ENCODE data around the gene CAMK2B.

The CAMK2B gene

GRCh38 chr7:44325201-44325671 is at the start of gene CAMK2B:
TSS of gene CAMK2B (minus strand) at chr7:44325594. CDS start at chr7:44325421, 173 bp downstream.
- DNase-seq (ENCODE audit: low spot score): no peak

- no peak for DNase-seq (ENCODE audit: low spot score)
Observed at GRCh38 chr7:44374007-44374763, 48.8 kb upstream of the CAMK2B start.

GRCh38 chr7:44373418-44373740 is 48.0 kb upstream of the CAMK2B start:
- DNase-seq (ENCODE audit: low spot score): no peak

DNA sequence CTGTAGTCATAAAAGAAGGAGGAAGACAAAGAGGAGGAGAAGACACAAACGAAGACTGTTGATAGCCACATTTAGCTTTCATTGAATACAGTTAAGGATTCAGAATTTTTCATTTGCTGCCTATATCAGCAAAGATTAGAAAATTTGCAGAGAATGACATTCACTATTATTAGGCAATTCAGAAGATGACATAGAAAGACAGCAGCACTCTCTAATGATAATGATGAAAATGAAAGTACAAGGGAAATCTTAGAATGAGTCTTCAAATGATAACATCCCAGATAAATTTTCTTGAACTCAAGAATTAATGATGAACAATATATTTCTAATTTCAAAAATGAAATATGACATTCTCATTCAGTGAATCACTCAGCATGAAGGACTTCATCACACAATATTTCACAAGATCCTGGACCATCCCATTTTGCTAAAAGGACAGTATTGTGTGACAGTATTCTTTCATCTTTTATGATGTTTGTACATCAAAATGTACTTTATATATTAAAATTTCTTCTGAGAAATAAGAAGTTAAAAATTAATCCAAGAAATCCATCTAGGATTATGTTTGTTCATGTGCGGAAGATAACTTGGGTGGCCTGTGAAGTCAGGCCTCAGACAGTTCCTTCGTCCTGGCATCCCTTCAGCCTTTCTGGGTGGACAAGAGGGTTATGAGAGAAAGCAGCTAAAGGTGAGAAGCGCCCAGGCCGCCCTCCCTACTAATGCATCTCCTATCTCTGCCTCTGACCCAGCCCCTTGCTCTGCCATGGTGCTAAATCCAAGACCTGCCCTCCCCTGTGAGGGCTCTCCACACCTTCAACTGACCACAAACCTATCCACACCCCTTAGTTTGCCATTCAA is 47.4 kb upstream of the CAMK2B start:
- DNase-seq (ENCODE audit: low spot score): no peak

- no peak for DNase-seq (ENCODE audit: low spot score)
Observed at GRCh38 chr7:44368885-44369284, 43.5 kb upstream of the CAMK2B start.

GRCh38 chr7:44368455-44368854 is 43.1 kb upstream of the CAMK2B start:
- no peak for DNase-seq (ENCODE audit: low spot score)

DNA sequence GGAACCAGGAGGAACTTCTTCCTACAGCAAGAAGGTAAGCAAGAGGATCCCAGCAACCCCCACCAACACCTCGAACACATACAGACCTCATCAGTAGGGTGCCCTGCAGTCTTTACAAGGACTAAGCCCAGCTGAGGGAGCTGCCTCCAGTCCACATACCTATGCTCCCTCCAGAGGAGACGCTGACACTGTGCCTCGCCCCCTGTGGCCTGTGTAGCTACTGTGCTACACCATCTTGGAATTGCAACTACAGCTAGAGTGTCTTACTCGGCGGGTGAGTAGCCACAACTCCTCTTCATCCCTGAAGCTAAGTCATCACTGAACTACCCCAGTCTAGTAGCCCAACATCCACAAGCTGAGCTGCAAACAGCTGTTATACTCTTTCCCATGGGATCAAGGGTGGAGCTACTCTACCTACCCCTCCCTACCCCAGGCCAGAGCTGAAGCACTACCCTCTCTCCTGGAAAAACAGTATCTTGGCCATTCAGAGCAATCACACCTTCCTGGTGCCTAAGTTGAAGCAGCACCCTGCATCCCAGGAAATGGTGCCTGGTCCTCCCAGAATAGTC is 42.2 kb upstream of the CAMK2B start:
- no peak for DNase-seq (ENCODE audit: low spot score)

DNA sequence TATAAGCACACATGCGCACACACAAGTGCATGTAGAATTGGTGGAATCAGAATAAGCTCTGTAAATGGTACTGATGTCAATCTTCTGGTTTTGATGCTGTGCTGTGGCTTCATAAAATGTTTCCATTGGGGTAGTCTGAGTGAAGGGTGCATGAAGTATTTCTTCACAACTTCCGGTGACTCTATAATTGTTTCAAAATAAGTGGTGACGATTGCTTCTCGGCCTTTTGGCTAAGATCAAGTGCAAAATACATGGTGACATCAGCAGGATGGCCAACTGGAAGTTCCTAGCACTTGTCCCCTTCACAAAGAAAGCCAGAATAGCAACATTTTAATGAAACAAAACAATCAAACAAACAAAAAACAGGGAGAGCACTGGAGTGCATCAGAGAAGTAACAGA is 41.6 kb upstream of the CAMK2B start:
- DNase-seq (ENCODE audit: low spot score): no peak

DNA sequence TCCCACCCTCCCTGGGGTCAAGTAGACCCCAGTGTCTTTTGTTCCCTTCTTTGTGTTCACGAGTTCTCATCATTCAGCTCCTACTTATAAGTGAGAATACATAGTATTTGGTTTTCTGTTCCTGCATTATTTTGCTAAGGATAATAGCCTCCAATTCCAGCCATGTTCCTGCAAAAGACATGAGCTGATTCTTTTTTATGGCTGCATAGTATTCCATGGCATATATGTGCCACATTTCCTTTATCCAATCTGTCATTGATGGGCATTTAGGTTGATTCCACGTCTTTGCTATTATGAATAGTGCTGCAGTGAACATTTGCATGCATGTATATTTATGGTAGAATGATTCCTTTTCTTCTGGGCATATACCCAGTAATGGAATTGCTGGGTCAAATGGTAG is 28.3 kb upstream of the CAMK2B start:
- DNase-seq (ENCODE audit: low spot score): no peak

- DNase-seq (ENCODE audit: low spot score): no peak
Observed at GRCh38 chr7:44348851-44349781, 23.7 kb upstream of the CAMK2B start.

DNA sequence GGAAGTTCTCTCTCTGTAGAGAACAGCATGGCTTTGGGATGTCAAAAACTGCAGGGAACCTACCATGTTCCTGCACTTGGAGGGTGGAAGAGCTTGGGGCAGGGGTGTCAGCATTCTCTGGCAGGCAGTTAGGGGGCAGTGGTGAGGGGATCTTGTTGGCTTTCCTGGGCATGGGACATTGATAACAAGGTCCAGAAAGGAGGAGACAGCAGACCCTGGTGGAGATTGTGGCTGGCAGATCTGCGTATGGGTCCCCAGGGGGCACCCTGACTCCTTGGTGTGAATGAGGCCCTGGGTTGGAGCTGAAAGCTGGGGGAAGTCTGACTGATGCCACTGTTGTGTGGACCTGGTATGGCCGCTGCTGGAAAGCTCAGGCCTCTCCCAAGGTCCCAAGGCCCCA is 22.9 kb upstream of the CAMK2B start:
- no peak for DNase-seq (ENCODE audit: low spot score)

DNA sequence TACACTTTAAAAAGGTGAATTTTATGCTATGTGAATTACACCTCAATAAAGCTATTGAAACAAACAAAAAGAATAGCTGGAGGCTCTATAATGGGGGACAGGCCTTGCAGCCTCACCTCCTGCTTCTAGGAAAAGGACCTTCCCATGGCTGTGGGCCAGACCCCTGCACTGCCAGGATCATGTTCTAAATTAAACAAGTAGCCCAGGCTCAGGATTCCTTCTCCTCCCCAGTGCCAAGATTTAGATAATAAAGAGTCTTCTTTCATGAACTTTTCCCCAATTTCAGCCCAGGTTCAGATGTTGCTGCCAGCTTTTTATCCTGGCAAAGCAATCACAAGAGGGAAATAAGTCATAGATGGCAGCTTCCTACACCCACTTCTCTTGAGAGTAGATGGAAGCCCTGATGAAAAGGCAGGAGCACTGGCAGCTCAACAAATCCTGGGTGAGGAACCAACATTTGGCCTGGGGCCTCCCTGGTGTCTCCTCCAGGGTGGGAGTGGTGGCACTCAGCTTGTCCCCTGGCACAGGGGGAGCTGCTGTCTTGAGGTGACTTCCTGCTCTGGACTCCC is 22.2 kb upstream of the CAMK2B start:
- DNase-seq (ENCODE audit: low spot score): no peak

GRCh38 chr7:44346063-44346462 is 20.7 kb upstream of the CAMK2B start:
- DNase-seq (ENCODE audit: low spot score): no peak

DNA sequence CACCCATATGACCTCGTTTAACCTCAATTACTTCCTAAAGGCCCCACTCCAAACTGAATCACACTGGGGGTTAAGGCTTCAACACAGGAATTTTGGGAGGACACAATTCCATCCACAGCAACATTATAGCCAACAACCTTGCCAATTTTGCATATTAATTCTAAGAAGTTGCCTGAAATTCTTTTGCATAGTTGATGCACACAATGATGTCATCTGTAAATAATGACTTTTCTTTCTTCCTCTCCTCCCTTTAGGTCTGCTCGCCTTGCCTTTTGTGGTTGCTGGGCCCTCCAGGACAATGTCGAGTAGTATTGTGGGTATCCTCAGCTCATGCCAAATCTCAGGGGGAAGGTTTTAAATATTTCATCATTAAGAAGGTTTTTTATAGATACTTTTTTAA is 16.0 kb upstream of the CAMK2B start:
- DNase-seq (ENCODE audit: low spot score): no peak

- no peak for DNase-seq (ENCODE audit: low spot score)
Observed at GRCh38 chr7:44338600-44338999, 13.2 kb upstream of the CAMK2B start.

DNA sequence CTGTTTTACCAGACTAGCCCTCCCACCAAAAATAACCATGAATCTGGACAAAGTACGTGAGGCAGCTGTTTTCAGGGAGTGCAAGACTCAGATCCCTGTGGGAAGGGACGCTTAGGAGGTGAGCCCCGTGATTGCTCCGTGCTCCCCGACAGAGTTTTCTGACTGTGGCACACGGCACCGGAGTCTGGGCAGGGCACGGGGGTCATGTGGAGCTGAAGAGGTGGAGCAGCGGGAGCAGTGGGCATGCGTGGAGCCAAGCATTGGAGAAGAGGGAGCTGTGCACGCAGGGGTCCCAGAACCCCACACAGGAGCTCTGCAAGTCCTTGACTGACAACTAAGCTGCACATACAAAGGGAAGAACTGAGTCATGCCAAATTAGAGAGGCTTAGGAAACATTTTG is 11.1 kb upstream of the CAMK2B start:
- no peak for DNase-seq (ENCODE audit: low spot score)

- no peak for DNase-seq (ENCODE audit: low spot score)
Observed at GRCh38 chr7:44335184-44335583, 9.8 kb upstream of the CAMK2B start.

DNA sequence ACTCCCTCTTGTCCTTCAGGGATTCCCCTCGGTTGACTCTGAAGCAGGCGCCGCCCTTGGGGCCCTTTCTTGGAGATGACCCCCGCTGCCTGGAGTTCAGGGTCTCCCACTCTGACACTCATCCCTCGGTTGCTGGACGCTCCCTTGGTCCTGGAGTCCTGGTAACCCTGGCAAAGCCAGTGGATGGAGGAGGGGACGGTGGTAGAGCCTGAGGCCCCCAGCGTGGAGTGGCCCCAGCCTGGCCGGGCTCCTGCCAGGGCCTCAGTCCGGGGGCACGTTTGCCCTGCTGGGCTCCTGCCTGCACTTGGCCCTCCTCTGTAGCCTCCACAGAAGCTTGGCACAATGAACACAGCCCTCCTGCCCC is 9.3 kb upstream of the CAMK2B start:
- DNase-seq (ENCODE audit: low spot score): no peak

DNA sequence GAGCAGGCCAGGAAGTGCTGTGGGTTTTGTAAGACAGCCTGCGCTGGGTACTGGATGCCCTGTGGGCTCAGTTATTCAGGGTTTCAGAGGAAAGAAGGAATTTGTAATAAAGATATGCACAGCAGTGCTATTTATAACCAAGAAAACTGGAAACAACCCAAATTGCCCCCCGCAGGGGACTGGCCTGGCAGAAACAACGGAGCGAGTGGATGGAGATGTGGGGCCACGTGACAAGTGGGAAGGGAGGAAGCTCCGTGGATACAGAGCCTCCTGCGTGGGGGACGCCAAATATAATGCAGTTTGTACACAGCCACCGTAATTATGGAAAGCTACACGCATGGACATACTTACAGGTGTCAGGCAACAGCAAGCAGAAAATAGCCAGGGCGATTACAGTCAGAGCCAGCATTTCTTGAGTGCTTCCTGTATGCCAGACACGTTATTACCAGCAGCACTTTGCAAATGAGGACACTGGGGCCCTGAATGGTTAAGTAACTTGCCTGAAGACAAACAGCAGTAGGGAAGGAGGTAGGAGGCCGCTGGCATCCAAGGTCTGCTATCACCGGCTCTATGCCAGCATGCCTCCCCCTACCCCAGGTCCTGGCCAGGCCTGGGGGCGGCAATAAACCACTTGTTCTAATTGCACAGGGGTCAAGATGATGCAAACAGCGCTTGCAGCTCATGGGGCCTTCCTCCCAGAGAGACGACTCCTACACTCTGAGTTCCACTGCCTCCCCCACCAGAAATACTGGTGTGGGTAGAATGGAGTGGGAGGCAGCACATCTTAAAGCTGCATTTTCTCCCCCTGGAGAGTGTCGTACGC is 8.7 kb upstream of the CAMK2B start:
- DNase-seq (ENCODE audit: low spot score): no peak

GRCh38 chr7:44331682-44332081 is 6.3 kb upstream of the CAMK2B start:
- DNase-seq (ENCODE audit: low spot score): no peak

GRCh38 chr7:44330331-44330730 is 4.9 kb upstream of the CAMK2B start:
- no peak for DNase-seq (ENCODE audit: low spot score)
